Measurements from ENCODE around the gene FZR1. TPM values are rescaled to one million over a fixed set of nuclear protein-coding genes. Genes with fewer than 3 reads are reported as not detected.

FZR1 gene
- total RNA-seq, 1 experiment from 2014 or later, result 87.4 TPM

GRCh38 chr19:3586127-3586626 is 80.1 kb downstream of the FZR1 start:
- TF ChIP-seq EZH2 (IDR thresholded peaks at IDR 0.05; ENCODE audit: borderline replicate concordance, low read depth, low read length, poor library complexity, severe bottlenecking) (no peak), CTCF (conservative IDR thresholded peaks at IDR 0.05; ENCODE audit: low read depth, low read length) (peak; percentile 89)
- Histone ChIP-seq H3K4me1 (ENCODE audit: insufficient read depth, low read length, poor library complexity, severe bottlenecking) (no peaks in the 10 kb centered on the region), H3K27me3 (replicated peaks; ENCODE audit: insufficient read depth, low read depth, low read length, poor library complexity) (peaks cover 4% of the 10 kb centered on the region), H3K36me3 (ENCODE audit: insufficient read depth, low read length, poor library complexity, severe bottlenecking) (no peaks in the 10 kb centered on the region), H3K9me3 (ENCODE audit: low read depth, low read length, poor library complexity, severe bottlenecking) (no peaks in the 10 kb centered on the region), H3K4me3 (ENCODE audit: low read depth, low read length, poor library complexity, severe bottlenecking) (peak overlapping the region; percentile 43), H3K27ac (ENCODE audit: low read depth, low read length, poor library complexity, severe bottlenecking) (no peak overlapping the region)
- POLR2A ChIA-PET (ENCODE audit: low non-redundant PET), result no interaction called here
- DNase-seq (ENCODE audit: low spot score), result peak; percentile 57
- intact Hi-C loops (cut with micrococcal nuclease; ENCODE audit: unreplicated experiment), result loop anchor here (2.0 kb wide), 1 partner anchor 33 kb away; no protein-coding TSS in a partner anchor
- no TSS peak for BruUV-seq (replicated peaks)
- CTCF ChIA-PET, result interaction anchor here (0.6 kb wide), 1 partner anchor 10 kb away, joined by 3 read pairs; no protein-coding TSS in a partner anchor

GRCh38 chr19:3586707-3587346 is 80.7 kb downstream of the FZR1 start:
- Histone ChIP-seq H3K27me3 (replicated peaks; ENCODE audit: insufficient read depth, low read depth, low read length, poor library complexity) (peaks cover 4% of the 10 kb centered on the region), H3K4me3 (ENCODE audit: low read depth, low read length, poor library complexity, severe bottlenecking) (no peak overlapping the region), H3K27ac (ENCODE audit: low read depth, low read length, poor library complexity, severe bottlenecking) (no peak overlapping the region), H3K9me3 (ENCODE audit: low read depth, low read length, poor library complexity, severe bottlenecking) (peaks cover 5% of the 10 kb centered on the region), H3K4me1 (ENCODE audit: insufficient read depth, low read length, poor library complexity, severe bottlenecking) (no peaks in the 10 kb centered on the region), H3K36me3 (ENCODE audit: insufficient read depth, low read length, poor library complexity, severe bottlenecking) (no peaks in the 10 kb centered on the region)
- CTCF ChIA-PET, result interaction anchor here (0.5 kb wide), 1 partner anchor 33 kb away, joined by 3 read pairs; no protein-coding TSS in a partner anchor
- BruUV-seq (replicated peaks), result no TSS peak
- intact Hi-C loops (cut with micrococcal nuclease; ENCODE audit: unreplicated experiment), result loop anchor here (2.0 kb wide), 1 partner anchor 32 kb away; no protein-coding TSS in a partner anchor
- DNase-seq (ENCODE audit: low spot score), result no peak
- TF ChIP-seq EZH2 (IDR thresholded peaks at IDR 0.05; ENCODE audit: borderline replicate concordance, low read depth, low read length, poor library complexity, severe bottlenecking), result no peak
- TF ChIP-seq CTCF (conservative IDR thresholded peaks at IDR 0.05; ENCODE audit: low read depth, low read length), result no peak
- POLR2A ChIA-PET (ENCODE audit: low non-redundant PET), result no interaction called here

Other genes starting within 250 kb of the FZR1 start
- 112 and 122 TPM in 2 replicates for gene NFIC, start 139.7 kb upstream of the FZR1 start, total RNA-seq (2021)
- gene SMIM24, start 25.8 kb upstream of the FZR1 start, total RNA-seq (2021), result not detected in 2 replicates
- not detected in 2 replicates for gene SMIM44, start 22.9 kb upstream of the FZR1 start, total RNA-seq (2021)
- 19.0 and 22.3 TPM in 2 replicates for gene DOHH, start 5.6 kb upstream of the FZR1 start, total RNA-seq (2021)
- 4.2 and 7.7 TPM in 2 replicates for gene TEKTIP1, start 32.9 kb downstream of the FZR1 start, total RNA-seq (2021)
- gene MFSD12, start 51.3 kb downstream of the FZR1 start, total RNA-seq (2021), result 44.7 and 48.2 TPM in 2 replicates
- gene HMG20B, start 66.6 kb downstream of the FZR1 start, total RNA-seq (2021), result 53.9 and 71.5 TPM in 2 replicates
- gene GIPC3, start 79.2 kb downstream of the FZR1 start, total RNA-seq (2021), result 0.34 and 1.2 TPM in 2 replicates
- 0.56 and 0.70 TPM in 2 replicates for gene TBXA2R, start 100.6 kb downstream of the FZR1 start, total RNA-seq (2021)
- gene CACTIN, start 120.5 kb downstream of the FZR1 start, total RNA-seq (2021), result 35.9 and 36.3 TPM in 2 replicates
- gene PIP5K1C, start 194.2 kb downstream of the FZR1 start, total RNA-seq (2021), result 35.5 and 36.8 TPM in 2 replicates
- 0.63 TPM in 1 of 2 replicates, not detected in the other for gene TJP3, start 202.1 kb downstream of the FZR1 start, total RNA-seq (2021)

All from A673 (cell line).